Endothelial cell (in vitro differentiated cells): ENCODE results near the gene ZNF385B. TPM values are rescaled to one million over a fixed set of nuclear protein-coding genes. Genes with fewer than 3 reads are reported as not detected.

Experiments used
- DNase-seq: peaks from one replicate; pipeline ENCODE4 v3.0.0; 2021; ENCODE audit warnings: low spot score
- H3K27ac Mint-ChIP-seq: one replicate; pipeline ENCODE4 v1.8.0; 2021; ENCODE audit warnings: mixed read lengths, inconsistent platforms; ENCODE audit not compliant: unreplicated experiment
- H3K27me3 Mint-ChIP-seq: one replicate; pipeline ENCODE4 v1.8.0; 2021; ENCODE audit warnings: mild to moderate bottlenecking, moderate library complexity, mixed read lengths, inconsistent platforms; ENCODE audit not compliant: unreplicated experiment
- H3K36me3 Mint-ChIP-seq: one replicate; pipeline ENCODE4 v1.8.0; 2021; ENCODE audit warnings: mild to moderate bottlenecking, low read depth, mixed read lengths, inconsistent platforms; ENCODE audit not compliant: unreplicated experiment
- H3K4me1 Mint-ChIP-seq: one replicate; pipeline ENCODE4 v1.8.0; 2021; ENCODE audit warnings: mild to moderate bottlenecking, mixed read lengths, inconsistent platforms; ENCODE audit not compliant: unreplicated experiment
- H3K4me3 Mint-ChIP-seq: one replicate; pipeline ENCODE4 v1.8.0; 2021; ENCODE audit warnings: mild to moderate bottlenecking, mixed read lengths, inconsistent platforms; ENCODE audit not compliant: unreplicated experiment
- H3K9me3 Mint-ChIP-seq: one replicate; pipeline ENCODE4 v1.8.0; 2021; ENCODE audit warnings: mixed read lengths, inconsistent platforms; ENCODE audit not compliant: unreplicated experiment
- CTCF ChIP-seq: fragments of 200-600 bp; sonication (generic); IDR thresholded peaks from one replicate; pipeline ENCODE4 v1.5.0; 2021; ENCODE audit warnings: antibody characterized with exemption; ENCODE audit not compliant: unreplicated experiment
- total RNA-seq: library from RNA; stranded (reverse); fragmentation: NEBNext Ultra II Directional; extraction: Animal tissue kit (Norgen Biotek cat#: 25700); gene quantifications from one replicate; pipeline ENCODE4 v1.2.1, GENCODE V29; 2021; ENCODE audit not compliant: unreplicated experiment

Gene ZNF385B
- total RNA-seq, 1 donor from 2014 or later, result 0.49 TPM

DNA sequence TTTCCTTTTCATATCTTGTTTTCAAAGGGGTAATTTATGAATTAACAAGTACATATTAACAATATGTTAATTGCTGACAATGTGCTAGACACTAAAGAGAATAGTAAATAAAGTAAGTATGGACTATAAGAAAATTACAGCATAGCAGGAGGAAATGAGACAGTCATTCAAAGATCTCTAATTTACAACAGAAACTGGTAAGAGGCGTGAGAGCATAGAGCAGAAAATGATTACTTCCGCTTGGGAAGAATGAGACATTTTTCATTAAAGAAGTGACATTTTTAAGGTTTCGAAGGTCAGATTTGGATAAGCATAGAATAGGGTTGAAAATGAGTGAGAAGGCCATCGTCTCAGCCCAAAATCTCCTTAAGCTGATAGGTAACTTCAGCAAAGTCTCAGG lies 412.4 kb downstream of the ZNF385B start:
- Mint-ChIP-seq H3K27ac (no peak overlapping the region), H3K27me3 (no peaks in the 10 kb centered on the region), H3K36me3 (no peaks in the 10 kb centered on the region), H3K9me3 (no peaks in the 10 kb centered on the region), H3K4me1 (no peaks in the 10 kb centered on the region), H3K4me3 (no peak overlapping the region)
- TF ChIP-seq CTCF, result no peak
- no peak for DNase-seq

GRCh38 chr2:179447839-179448447 lies 413.5 kb downstream of the ZNF385B start:
- Mint-ChIP-seq H3K27ac (no peak overlapping the region), H3K27me3 (no peaks in the 10 kb centered on the region), H3K4me3 (no peak overlapping the region), H3K9me3 (no peaks in the 10 kb centered on the region), H3K36me3 (no peaks in the 10 kb centered on the region), H3K4me1 (peaks cover 5% of the 10 kb centered on the region)
- TF ChIP-seq CTCF, result no peak
- DNase-seq, result no peak

DNA sequence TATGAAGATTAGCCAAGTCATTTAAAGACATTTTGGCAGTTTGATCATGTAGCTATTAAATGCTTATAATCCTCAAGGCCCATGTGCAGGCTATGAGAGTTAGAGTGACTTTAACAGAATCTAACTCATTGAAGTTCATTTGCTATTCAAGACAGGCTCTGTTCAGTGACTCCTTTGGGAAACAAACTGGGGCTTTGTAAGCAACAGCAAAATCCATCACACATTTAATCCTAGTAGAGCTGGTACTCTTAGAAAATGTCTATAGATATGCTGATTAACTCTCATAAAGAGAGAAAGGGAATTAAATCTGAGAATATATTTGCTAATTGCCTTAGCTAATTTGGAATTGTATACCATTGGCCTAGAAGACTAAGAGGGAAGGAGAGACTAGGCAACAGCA lies 414.0 kb downstream of the ZNF385B start:
- Mint-ChIP-seq H3K36me3 (no peaks in the 10 kb centered on the region), H3K27ac (no peak overlapping the region), H3K4me1 (peaks cover 10% of the 10 kb centered on the region), H3K4me3 (no peak overlapping the region), H3K9me3 (no peaks in the 10 kb centered on the region), H3K27me3 (no peaks in the 10 kb centered on the region)
- DNase-seq, result no peak
- TF ChIP-seq CTCF, result no peak

- no peaks in the 10 kb centered on the region for H3K36me3 Mint-ChIP-seq
- H3K4me1 Mint-ChIP-seq, result peaks cover 10% of the 10 kb centered on the region
- TF ChIP-seq CTCF, result no peak
- no peaks in the 10 kb centered on the region for H3K9me3 Mint-ChIP-seq
- DNase-seq, result no peak
- H3K4me3 Mint-ChIP-seq, result no peak overlapping the region
- H3K27me3 Mint-ChIP-seq, result no peaks in the 10 kb centered on the region
- H3K27ac Mint-ChIP-seq, result no peak overlapping the region
Measured at GRCh38 chr2:179446476-179447141, 414.8 kb downstream of the ZNF385B start.

GRCh38 chr2:179444056-179444455 lies 417.4 kb downstream of the ZNF385B start:
- H3K27me3 Mint-ChIP-seq, result peaks cover 2% of the 10 kb centered on the region
- H3K4me3 Mint-ChIP-seq, result no peak overlapping the region
- H3K4me1 Mint-ChIP-seq, result peaks cover 10% of the 10 kb centered on the region
- H3K9me3 Mint-ChIP-seq, result no peaks in the 10 kb centered on the region
- H3K27ac Mint-ChIP-seq, result no peak overlapping the region
- no peak for DNase-seq
- no peak for TF ChIP-seq CTCF
- no peaks in the 10 kb centered on the region for H3K36me3 Mint-ChIP-seq
